Measurements from ENCODE around the gene NAALADL2. TPM values are rescaled to one million over a fixed set of nuclear protein-coding genes. Genes with fewer than 3 reads are reported as not detected.
A peak's percentile ranks its signal among the peaks of the same experiment; 100 is the strongest.

The NAALADL2 gene
- total and polyA plus RNA-seq, 2 of the 4 experiments (the other 2 are of a cell fraction), result 3.8 to 19.2 TPM

DNA sequence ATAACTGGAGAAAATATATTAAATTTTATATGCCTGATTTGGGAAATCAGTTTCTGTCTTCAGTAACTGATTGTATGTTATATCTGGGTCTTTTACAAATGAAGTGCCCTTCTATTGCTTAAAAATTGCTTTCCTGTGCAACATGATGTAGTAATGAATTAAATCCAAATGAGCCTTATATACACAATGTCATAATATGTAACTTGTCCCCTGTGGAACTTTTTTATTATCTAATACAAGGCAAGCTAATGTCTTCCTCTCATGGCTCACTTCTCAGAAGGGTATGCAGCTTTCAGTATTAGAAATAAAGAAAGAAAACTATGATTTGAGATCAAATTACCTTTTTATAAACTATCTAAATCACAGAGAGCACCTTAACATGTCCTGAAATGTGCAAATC lies 248.9 kb downstream of the NAALADL2 start:
- no peak overlapping the region for H3K56ac ChIP-seq (ENCODE audit: extremely low read depth, insufficient read depth, low read length)
- no peaks in the 10 kb centered on the region for H3K27me3 ChIP-seq (ENCODE audit: control insufficient read depth, insufficient read depth, low read length)
- no peak overlapping the region for H2AK5ac ChIP-seq (ENCODE audit: low read depth, low read length)
- no peak overlapping the region for H2AFZ ChIP-seq (replicated peaks; ENCODE audit: low read length, poor library complexity)
- in situ Hi-C loops (cut with MboI; ENCODE audit: low sequenced_read_pairs) (no loop called here), intact Hi-C loops (cut with micrococcal nuclease) (no loop called here), dilution Hi-C loops (cut with HindIII; ENCODE audit: low sequenced_read_pairs, unreplicated experiment) (no loop called here)
- H3K4me2 ChIP-seq (ENCODE audit: low read depth, low read length), result no peak overlapping the region
- ChIA-PET POLR2A (ENCODE audit: unreplicated experiment) (no interaction called here), CTCF (no interaction called here)
- H4K91ac ChIP-seq (ENCODE audit: insufficient read depth, low read depth, low read length), result no peak overlapping the region
- H3K4ac ChIP-seq (ENCODE audit: low read depth, low read length), result no peak overlapping the region
- no peak overlapping the region for H3K18ac ChIP-seq (ENCODE audit: low read depth, low read length)
- no peak overlapping the region for H2BK15ac ChIP-seq (ENCODE audit: low read depth, low read length)
- no peaks in the 10 kb centered on the region for H3K79me1 ChIP-seq (ENCODE audit: low read depth in 1 of 2, low read length in 2 of 2)
- no peak overlapping the region for H3K9ac ChIP-seq (ENCODE audit: low read depth, low read length)
- H3K9me1 ChIP-seq (ENCODE audit: insufficient read depth, low read length), result no peaks in the 10 kb centered on the region
- no peaks in the 10 kb centered on the region for H3K9me3 ChIP-seq (ENCODE audit: control insufficient read depth, insufficient read depth, low read length)
- H4K5ac ChIP-seq (ENCODE audit: low read depth, low read length), result peak overlapping the region; percentile 52; the same call in 1 of the 2 replicates
- H2BK5ac ChIP-seq (ENCODE audit: low read depth, low read length, poor library complexity, severe bottlenecking), result no peak overlapping the region
- H4K8ac ChIP-seq (ENCODE audit: low read depth in 2 of 2, low read length in 2 of 2), result peak overlapping the region in 1 of 2 experiments; percentile 6; a peak in 1 of 4 replicates
- BruUV-seq (replicated peaks), result no TSS peak
- no peak overlapping the region for H3K27ac ChIP-seq (ENCODE audit: insufficient read depth, low read length)
- no peaks in the 10 kb centered on the region for H3K36me3 ChIP-seq (ENCODE audit: control insufficient read depth, insufficient read depth, low read length)
- no peak for DNase-seq
- no peak overlapping the region for H2BK20ac ChIP-seq (ENCODE audit: low read depth, low read length)
- H2BK120ac ChIP-seq (ENCODE audit: low read depth, low read length), result no peak overlapping the region
- no peak overlapping the region for H3K14ac ChIP-seq (replicated peaks; ENCODE audit: low read depth, low read length)
- ATAC-seq (ENCODE audit: low read depth), result no peak
- no peak overlapping the region for H2AK9ac ChIP-seq (replicated peaks; ENCODE audit: low read depth, low read length, poor library complexity)
- no peak overlapping the region for H3K23ac ChIP-seq (ENCODE audit: low read depth, low read length)
- TF ChIP-seq MAFK (IDR thresholded peaks at IDR 0.05; ENCODE audit: low read depth, low read length) (no peak), FOS (IDR thresholded peaks at IDR 0.05; ENCODE audit: low read depth, low read length) (no peak), RCOR1 (IDR thresholded peaks at IDR 0.05; ENCODE audit: insufficient replicate concordance, low read length) (no peak), RFX5 (IDR thresholded peaks at IDR 0.05; ENCODE audit: low read depth, low read length) (no peak), MAZ (IDR thresholded peaks at IDR 0.05; ENCODE audit: borderline replicate concordance, low read depth, low read length) (no peak), CEBPB (IDR thresholded peaks at IDR 0.05; ENCODE audit: low read depth, low read length) (no peak), CHD1 (IDR thresholded peaks at IDR 0.05; ENCODE audit: low read depth, low read length) (no peak)
- TF ChIP-seq, protein P1, sequence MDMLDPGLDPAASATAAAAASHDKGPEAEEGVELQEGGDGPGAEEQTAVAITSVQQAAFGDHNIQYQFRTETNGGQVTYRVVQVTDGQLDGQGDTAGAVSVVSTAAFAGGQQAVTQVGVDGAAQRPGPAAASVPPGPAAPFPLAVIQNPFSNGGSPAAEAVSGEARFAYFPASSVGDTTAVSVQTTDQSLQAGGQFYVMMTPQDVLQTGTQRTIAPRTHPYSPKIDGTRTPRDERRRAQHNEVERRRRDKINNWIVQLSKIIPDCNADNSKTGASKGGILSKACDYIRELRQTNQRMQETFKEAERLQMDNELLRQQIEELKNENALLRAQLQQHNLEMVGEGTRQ (IDR thresholded peaks at IDR 0.05; ENCODE audit: low read depth, low read length), result no peak
- no peaks in the 10 kb centered on the region for H4K20me1 ChIP-seq (ENCODE audit: insufficient read depth, low read length)
- peaks cover 1% of the 10 kb centered on the region for H3K4me1 ChIP-seq (ENCODE audit: control insufficient read depth, insufficient read depth, low read length)
- no peak overlapping the region for H3K4me3 ChIP-seq (ENCODE audit: insufficient read depth, low read depth, low read length)

All from IMR-90 (cell line).